Fibroblast of upper back skin (primary cell): Measurements from ENCODE around the gene RPA1.

Experiments used
- DNase-seq: peaks from one replicate; pipeline ENCODE4 v3.0.0-alpha.2; 2013

The RPA1 gene

GRCh38 chr17:1942666-1943435 lies 113.0 kb downstream of the RPA1 start:
- DNase-seq: no peak

- DNase-seq: no peak
These were observed 113.6 kb downstream of the RPA1 start for GRCh38 chr17:1943436-1943831.

GRCh38 chr17:1945621-1946020 lies 115.8 kb downstream of the RPA1 start:
- DNase-seq: no peak

GRCh38 chr17:1946021-1946932 lies 116.5 kb downstream of the RPA1 start:
- DNase-seq: no peak

- DNase-seq: no peak
These were observed 117.5 kb downstream of the RPA1 start for GRCh38 chr17:1947229-1947742.

GRCh38 chr17:1947743-1948516 lies 118.1 kb downstream of the RPA1 start:
- DNase-seq: no peak

- DNase-seq: no peak
These were observed 118.7 kb downstream of the RPA1 start for GRCh38 chr17:1948517-1948825.
